B cell (primary cell): Measurements from ENCODE around the gene PRKACB. TPM values are rescaled to one million over a fixed set of nuclear protein-coding genes. Genes with fewer than 3 reads are reported as not detected.

Experiments used
- ATAC-seq: fragments of 200-7000 bp; cut with Tn5 transposase; one replicate; pipeline ENCODE4 v1.10.0; 2021; ENCODE audit warnings: low read depth, mild to moderate bottlenecking, moderate number of reproducible peaks, moderate library complexity
- CTCF ChIA-PET: fragments of 350-600 bp; sonication (Branson Sonifier 250); formaldehyde crosslinking; loops from one replicate; lab custom pipeline; 2021; ENCODE audit warnings: antibody characterized with exemption, inconsistent platforms; lab: Charles Lee
- POLR2A ChIA-PET: fragments of 350-600 bp; sonication (Branson Sonifier 250); formaldehyde crosslinking; loops from one replicate; lab custom pipeline; 2021; ENCODE audit warnings: antibody characterized with exemption; lab: Charles Lee
- DNase-seq: peaks from one replicate; pipeline ENCODE4 v3.0.0; 2013
- H2AFZ ChIP-seq: 2 replicates; pipeline ENCODE4 v1.6.1; 2012; ENCODE audit warnings: mild to moderate bottlenecking, low read depth, low read length; ENCODE audit not compliant: insufficient read depth, poor library complexity, severe bottlenecking
- H3K27ac ChIP-seq, 2 donors: 1 replicate in 1 of 2; 2 replicates in 1 of 2; pipeline ENCODE4 v1.5.1; 2012 to 2013; ENCODE audit warnings: low read length in 2 of 2, mild to moderate bottlenecking in 2 of 2, moderate library complexity in 1 of 2
- H3K27me3 ChIP-seq, 4 experiments: fragments of 200-600 bp in 1 of 4; sonication (generic) in 1 of 4; replicated peaks in 1 of 4; 1 replicate in 2 of 4; 2 replicates in 2 of 4; pipeline versions ENCODE4 v1.6.1 to v1.7.0; 2013 to 2016; ENCODE audit warnings: low read length in 3 of 4, mild to moderate bottlenecking in 2 of 4, mixed read lengths in 1 of 4, moderate library complexity in 1 of 4; ENCODE audit not compliant: insufficient read depth in 4 of 4, control insufficient read depth in 3 of 4; ENCODE audit errors: control extremely low read depth in 1 of 4
- H3K36me3 ChIP-seq, 2 experiments: replicated peaks in 1 of 2; 1 replicate in 1 of 2; 2 replicates in 1 of 2; pipeline versions ENCODE4 v1.6.1 to v1.7.1; 2013; ENCODE audit warnings: low read length in 1 of 2; ENCODE audit not compliant: insufficient read depth in 2 of 2, control insufficient read depth in 1 of 2; ENCODE audit errors: control extremely low read depth in 1 of 2, extremely low read depth in 1 of 2
- H3K4me1 ChIP-seq, 2 donors: fragments of 200-600 bp in 1 of 2; sonication (generic) in 1 of 2; 1 replicate in 1 of 2; 2 replicates in 1 of 2; pipeline versions ENCODE4 v1.5.1 to v1.6.1; 2013 to 2017; ENCODE audit warnings: low read length in 2 of 2; ENCODE audit not compliant: control insufficient read depth in 2 of 2, insufficient read depth in 2 of 2
- H3K4me2 ChIP-seq: replicated peaks from 2 replicates; pipeline ENCODE3; 2012; ENCODE audit warnings: mild to moderate bottlenecking, low read depth, low read length; ENCODE audit not compliant: poor library complexity, severe bottlenecking
- H3K4me3 ChIP-seq, 5 experiments: fragments of 200-600 bp in 1 of 5; sonication (generic) in 1 of 5; 1 replicate in 3 of 5; 2 replicates in 2 of 5; pipeline versions ENCODE4 v1.5.1 to v1.7.0; 2011 to 2016; ENCODE audit warnings: low read length in 4 of 5, mild to moderate bottlenecking in 4 of 5, low read depth in 2 of 5, control low read depth in 1 of 5, moderate library complexity in 1 of 5; ENCODE audit not compliant: insufficient read depth in 1 of 5; ENCODE audit errors: control extremely low read depth in 1 of 5, extremely low read depth in 1 of 5
- H3K79me2 ChIP-seq: fragments of 200-600 bp; sonication (generic); one replicate; pipeline ENCODE4 v1.6.0; 2016; ENCODE audit warnings: low read length; ENCODE audit not compliant: control insufficient read depth, insufficient read depth
- H3K9ac ChIP-seq: fragments of 200-600 bp; sonication (generic); 2 replicates; pipeline ENCODE4 v1.6.1; 2017; ENCODE audit warnings: mild to moderate bottlenecking, low read length, moderate library complexity
- H3K9me3 ChIP-seq, 3 donors: one replicate each; pipeline versions ENCODE4 v1.6.1 to v1.7.1; 2013; ENCODE audit warnings: low read length in 2 of 3; ENCODE audit not compliant: control insufficient read depth in 2 of 3, insufficient read depth in 1 of 3; ENCODE audit errors: control extremely low read depth in 1 of 3
- H4K20me1 ChIP-seq: 2 replicates; pipeline ENCODE4 v1.6.0; 2012; ENCODE audit warnings: mild to moderate bottlenecking, low read length; ENCODE audit not compliant: insufficient read depth, control insufficient read depth, poor library complexity, severe bottlenecking
- H3K27ac Mint-ChIP-seq: one replicate; pipeline ENCODE4 v1.8.0; 2021; ENCODE audit warnings: mixed read lengths
- H3K27me3 Mint-ChIP-seq: one replicate; pipeline ENCODE4 v1.8.0; 2021; ENCODE audit warnings: mixed read lengths
- H3K4me1 Mint-ChIP-seq: one replicate; pipeline ENCODE4 v1.8.0; 2021; ENCODE audit warnings: mixed read lengths
- H3K4me3 Mint-ChIP-seq: one replicate; pipeline ENCODE4 v1.8.0; 2021; ENCODE audit warnings: mixed read lengths
- H3K9me3 Mint-ChIP-seq: one replicate; pipeline ENCODE4 v1.8.0; 2022; ENCODE audit warnings: mixed read lengths; ENCODE audit not compliant: insufficient read depth
- EZH2 ChIP-seq: IDR thresholded peaks from 2 replicates; pipeline ENCODE4 v1.6.1; 2012; ENCODE audit warnings: borderline replicate concordance, low read depth, mild to moderate bottlenecking, moderate library complexity, low read length; ENCODE audit not compliant: insufficient read depth, poor library complexity, severe bottlenecking
- WGBS: methylation state at CpG from one replicate; pipeline ENCODE4 v1.1.5; 2013; ENCODE audit warnings: missing lambda C conversion rate; ENCODE audit not compliant: insufficient coverage; 5-methylcytosine and 5-hydroxymethylcytosine counted together
- intact Hi-C: fragments of 100-400 bp; cut with micrococcal nuclease; formaldehyde crosslinking; loops from one replicate; pipeline ENCODE4 v1.10.0; 2022
- polyA plus RNA-seq: library from polyadenylated mRNA; depleted of rRNA; stranded (reverse); fragments of >200 nt; gene quantifications from 2 replicates; pipeline ENCODE4 v1.2.3, GENCODE V29; 2012
- total RNA-seq, 2 donors: library from RNA; stranded (reverse); fragments of 120-200 nt in 1 of 2; gene quantifications; 1 replicate in 1 of 2; 2 replicates in 1 of 2; pipeline versions ENCODE4 v1.2.3 to v1.2.4, GENCODE V29; 2013 to 2022
- TF ChIP-seq, protein P1 (sequence below): fragments of 200-600 bp; IDR thresholded peaks from one replicate; pipeline ENCODE4 v1.8.0; 2022; ENCODE audit warnings: antibody characterized with exemption, mild to moderate bottlenecking

Gene PRKACB
- total and polyA plus RNA-seq, 2 donors (not counting 1 experiment from before 2014, with no cell fraction given), result 14.9 to 53.9 TPM

DNA sequence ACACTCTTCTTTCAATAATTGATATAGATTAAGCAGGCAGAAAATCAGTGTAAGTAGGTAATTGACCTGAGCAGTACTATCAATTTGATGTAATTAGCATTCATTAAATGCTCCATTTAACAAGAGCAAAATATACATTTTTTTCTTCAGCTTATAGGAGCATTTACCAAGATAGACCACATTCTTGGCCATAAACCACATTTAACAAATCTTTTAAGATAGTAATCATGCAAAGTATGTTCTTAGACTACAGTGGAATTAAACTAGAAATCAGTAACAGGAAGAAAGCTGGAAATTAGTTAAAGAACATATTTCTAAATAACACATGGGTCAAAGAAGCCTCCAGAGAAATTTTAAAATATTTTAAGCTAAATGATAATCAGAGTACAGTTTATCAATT lies 8.7 kb upstream of the PRKACB start:
- Histone ChIP-seq H3K4me2 (no peak overlapping the region), H3K4me1 (no peaks in the 10 kb centered on the region), H3K9ac (no peak overlapping the region), H3K4me3 (no peak overlapping the region), H3K36me3 (no peaks in the 10 kb centered on the region), H3K79me2 (no peaks in the 10 kb centered on the region), H3K27ac (no peak overlapping the region), H2AFZ (no peak overlapping the region), H3K27me3 (no peaks in the 10 kb centered on the region), H3K9me3 (peaks cover 0 to 3% (median 0%) of the 10 kb centered on the region in 3 donors), H4K20me1 (no peaks in the 10 kb centered on the region)
- ChIA-PET POLR2A (no interaction called here), CTCF (interaction anchor here (0.9 to 1.5 kb wide), 4 partner anchors 51 to 618 kb away, joined by 3 read pairs; no protein-coding TSS in a partner anchor)
- intact Hi-C loops, result no loop called here
- DNase-seq (no peak), ATAC-seq (no peak)
- TF ChIP-seq EZH2, result no peak
- Mint-ChIP-seq H3K4me1 (peaks cover 4% of the 10 kb centered on the region), H3K27ac (no peak overlapping the region), H3K27me3 (no peaks in the 10 kb centered on the region), H3K9me3 (no peaks in the 10 kb centered on the region), H3K4me3 (no peak overlapping the region)

DNA sequence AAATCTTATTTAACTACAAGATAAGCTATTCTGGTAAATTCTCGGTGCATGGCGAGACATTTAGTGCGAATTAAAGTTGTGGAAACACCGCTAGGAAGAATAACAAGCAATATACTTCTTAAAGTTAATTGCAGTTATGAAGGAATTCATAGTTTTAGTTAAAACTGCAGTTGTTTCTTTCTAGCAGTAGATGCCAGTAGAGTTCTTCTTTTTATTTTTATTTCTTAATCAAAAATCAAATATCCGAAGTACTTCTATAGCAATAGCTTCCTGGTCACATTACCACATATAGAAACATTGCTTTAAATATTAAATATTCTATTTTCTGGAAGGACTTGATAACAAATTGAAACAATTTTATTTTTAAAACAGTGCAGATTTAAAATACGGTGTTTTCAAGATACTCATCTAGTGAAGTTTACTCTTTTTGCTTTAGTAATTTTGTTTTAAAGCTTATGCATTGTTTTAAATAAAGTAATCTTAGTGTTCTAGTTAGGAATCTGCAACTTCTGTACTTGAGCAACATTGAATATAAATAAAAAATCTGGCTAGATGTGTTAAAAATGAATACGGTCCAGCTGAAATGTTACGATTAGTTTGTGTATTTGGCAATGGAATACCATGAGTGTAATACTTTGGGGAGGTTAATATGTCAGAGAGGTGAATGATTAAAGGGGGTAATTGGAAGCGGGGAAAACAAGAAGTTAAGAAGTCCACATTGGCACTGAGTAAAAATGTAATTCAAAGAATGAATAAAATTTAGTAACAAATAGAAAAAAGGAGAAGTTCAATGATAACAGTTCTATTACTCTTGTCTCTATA lies 2.7 kb upstream of the PRKACB start:
- DNase-seq, result peak; percentile 46
- Mint-ChIP-seq H3K27ac (no peak overlapping the region), H3K27me3 (no peaks in the 10 kb centered on the region), H3K9me3 (no peaks in the 10 kb centered on the region), H3K4me3 (no peak overlapping the region), H3K4me1 (peaks cover 25% of the 10 kb centered on the region)
- peak overlapping the region; percentile 32 for H2AFZ ChIP-seq
- H3K4me1 ChIP-seq, result peaks cover 2 to 16% of the 10 kb centered on the region in 2 donors
- ChIA-PET CTCF (interaction anchor here (0.7 to 10.4 kb wide), 35 partner anchors 8 to 797 kb away, joined by 3 to 285 read pairs (median 4); partner anchors contain the start of genes CTBS, GNG5 and SPATA1), POLR2A (no interaction called here)
- H3K4me2 ChIP-seq, result peak overlapping the region; percentile 3
- no peak overlapping the region for H3K4me3 ChIP-seq
- no peaks in the 10 kb centered on the region for H4K20me1 ChIP-seq
- no peaks in the 10 kb centered on the region for H3K27me3 ChIP-seq
- TF ChIP-seq EZH2, result no peak
- TF ChIP-seq, protein P1, sequence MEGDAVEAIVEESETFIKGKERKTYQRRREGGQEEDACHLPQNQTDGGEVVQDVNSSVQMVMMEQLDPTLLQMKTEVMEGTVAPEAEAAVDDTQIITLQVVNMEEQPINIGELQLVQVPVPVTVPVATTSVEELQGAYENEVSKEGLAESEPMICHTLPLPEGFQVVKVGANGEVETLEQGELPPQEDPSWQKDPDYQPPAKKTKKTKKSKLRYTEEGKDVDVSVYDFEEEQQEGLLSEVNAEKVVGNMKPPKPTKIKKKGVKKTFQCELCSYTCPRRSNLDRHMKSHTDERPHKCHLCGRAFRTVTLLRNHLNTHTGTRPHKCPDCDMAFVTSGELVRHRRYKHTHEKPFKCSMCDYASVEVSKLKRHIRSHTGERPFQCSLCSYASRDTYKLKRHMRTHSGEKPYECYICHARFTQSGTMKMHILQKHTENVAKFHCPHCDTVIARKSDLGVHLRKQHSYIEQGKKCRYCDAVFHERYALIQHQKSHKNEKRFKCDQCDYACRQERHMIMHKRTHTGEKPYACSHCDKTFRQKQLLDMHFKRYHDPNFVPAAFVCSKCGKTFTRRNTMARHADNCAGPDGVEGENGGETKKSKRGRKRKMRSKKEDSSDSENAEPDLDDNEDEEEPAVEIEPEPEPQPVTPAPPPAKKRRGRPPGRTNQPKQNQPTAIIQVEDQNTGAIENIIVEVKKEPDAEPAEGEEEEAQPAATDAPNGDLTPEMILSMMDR, result peak; percentile 89
- WGBS, result 100% methylated on average over 1 of the region's 9 CpGs
- H3K9ac ChIP-seq, result no peak overlapping the region
- peaks cover 15% of the 10 kb centered on the region for H3K79me2 ChIP-seq
- ATAC-seq, result peak; percentile 42
- no peaks in the 10 kb centered on the region for H3K36me3 ChIP-seq
- peaks cover 0 to 3% (median 0%) of the 10 kb centered on the region in 3 donors for H3K9me3 ChIP-seq
- intact Hi-C loops, result loop anchor here (1.0 to 10.0 kb wide), 9 partner anchors 64 to 796 kb away; partner anchors contain the start of genes CTBS, GNG5, SAMD13 and SPATA1
- H3K27ac ChIP-seq, result no peak overlapping the region
